Measurements from ENCODE around the gene ISG20. TPM values are rescaled to one million over a fixed set of nuclear protein-coding genes. Genes with fewer than 3 reads are reported as not detected.

ISG20 gene
- total RNA-seq, 1 donor from 2014 or later, result 15.9 TPM

GRCh38 chr15:88658972-88659931 lies 20.4 kb downstream of the ISG20 start:
- peak; percentile 66 for DNase-seq (ENCODE audit: low read depth)
- Histone ChIP-seq H3K9ac (ENCODE audit: low read length) (no peak overlapping the region), H3K4me3 (ENCODE audit: insufficient read depth, low read depth, low read length) (no peak overlapping the region), H3K9me3 (ENCODE audit: insufficient read depth, low read depth, low read length) (no peaks in the 10 kb centered on the region), H3K79me2 (ENCODE audit: insufficient read depth, low read length) (no peaks in the 10 kb centered on the region), H3K36me3 (ENCODE audit: insufficient read depth, low read length) (no peaks in the 10 kb centered on the region), H3K27ac (ENCODE audit: low read depth, low read length) (no peak overlapping the region), H3K4me2 (ENCODE audit: low read length) (peak overlapping the region; percentile 37), H4K20me1 (ENCODE audit: insufficient read depth, low read length) (no peaks in the 10 kb centered on the region), H2AFZ (ENCODE audit: low read depth, low read length) (no peak overlapping the region), H3K27me3 (ENCODE audit: insufficient read depth, low read length) (no peaks in the 10 kb centered on the region), H3K4me1 (ENCODE audit: insufficient read depth, low read length) (peaks cover 15% of the 10 kb centered on the region)
- FAIRE-seq, result no peak
- no peaks in the 10 kb centered on the region for H3K36me3 Mint-ChIP-seq (ENCODE audit: low read depth, unreplicated experiment)
- peak overlapping the region; percentile 62 for H3K27ac Mint-ChIP-seq (ENCODE audit: unreplicated experiment)
- peaks cover 25% of the 10 kb centered on the region for H3K27me3 Mint-ChIP-seq (ENCODE audit: low read depth, unreplicated experiment)
- peaks cover 7% of the 10 kb centered on the region for H3K4me1 Mint-ChIP-seq (ENCODE audit: low read depth, unreplicated experiment)
- H3K9me3 Mint-ChIP-seq (ENCODE audit: unreplicated experiment), result no peaks in the 10 kb centered on the region
- TF ChIP-seq CTCF (IDR thresholded peaks at IDR 0.05; ENCODE audit: insufficient read depth, low read depth, low read length), result no peak
- TF ChIP-seq EZH2 (IDR thresholded peaks at IDR 0.05; ENCODE audit: insufficient read depth, low read length), result no peak
- peak overlapping the region; percentile 45 for H3K4me3 Mint-ChIP-seq (ENCODE audit: unreplicated experiment)

- DNase-seq (ENCODE audit: low read depth) (peak; percentile 49), FAIRE-seq (peak; percentile 66)
- H3K36me3 Mint-ChIP-seq (ENCODE audit: low read depth, unreplicated experiment), result no peaks in the 10 kb centered on the region
- Histone ChIP-seq H3K4me3 (ENCODE audit: insufficient read depth, low read depth, low read length) (no peak overlapping the region), H3K4me2 (ENCODE audit: low read length) (peak overlapping the region; percentile 35), H3K27me3 (ENCODE audit: insufficient read depth, low read length) (no peaks in the 10 kb centered on the region), H3K27ac (ENCODE audit: low read depth, low read length) (peak overlapping the region; percentile 49), H3K79me2 (ENCODE audit: insufficient read depth, low read length) (no peaks in the 10 kb centered on the region), H3K9me3 (ENCODE audit: insufficient read depth, low read depth, low read length) (no peaks in the 10 kb centered on the region), H3K9ac (ENCODE audit: low read length) (peak overlapping the region; percentile 9), H3K36me3 (ENCODE audit: insufficient read depth, low read length) (no peaks in the 10 kb centered on the region), H2AFZ (ENCODE audit: low read depth, low read length) (no peak overlapping the region), H3K4me1 (ENCODE audit: insufficient read depth, low read length) (peaks cover 15% of the 10 kb centered on the region), H4K20me1 (ENCODE audit: insufficient read depth, low read length) (no peaks in the 10 kb centered on the region)
- H3K27ac Mint-ChIP-seq (ENCODE audit: unreplicated experiment), result no peak overlapping the region
- no peak overlapping the region for H3K4me3 Mint-ChIP-seq (ENCODE audit: unreplicated experiment)
- H3K9me3 Mint-ChIP-seq (ENCODE audit: unreplicated experiment), result no peaks in the 10 kb centered on the region
- H3K27me3 Mint-ChIP-seq (ENCODE audit: low read depth, unreplicated experiment), result peaks cover 18% of the 10 kb centered on the region
- peaks cover 7% of the 10 kb centered on the region for H3K4me1 Mint-ChIP-seq (ENCODE audit: low read depth, unreplicated experiment)
- TF ChIP-seq EZH2 (IDR thresholded peaks at IDR 0.05; ENCODE audit: insufficient read depth, low read length), result no peak
- TF ChIP-seq CTCF (IDR thresholded peaks at IDR 0.05; ENCODE audit: insufficient read depth, low read depth, low read length), result no peak
Observed at GRCh38 chr15:88661041-88661700, 22.4 kb downstream of the ISG20 start.
